Non-pigmented ciliary epithelial cell (primary cell): ENCODE measurements around the gene CASK.

Experiments
- DNase-seq: peaks from one replicate; pipeline ENCODE4 v3.0.0-alpha.2; 2010; ENCODE audit warnings: low read depth

CASK gene

GRCh38 chrX:41828826-41829225 is 94.5 kb downstream of the CASK start:
- no peak for DNase-seq

GRCh38 chrX:41827886-41828285 is 95.5 kb downstream of the CASK start:
- no peak for DNase-seq

GRCh38 chrX:41825796-41826195 is 97.6 kb downstream of the CASK start:
- DNase-seq = no peak

GRCh38 chrX:41824551-41824950 is 98.8 kb downstream of the CASK start:
- no peak for DNase-seq

- no peak for DNase-seq
These were observed 100.0 kb downstream of the CASK start for GRCh38 chrX:41823402-41823801.

- DNase-seq = no peak
These were observed 100.5 kb downstream of the CASK start for GRCh38 chrX:41822892-41823291.

- DNase-seq = no peak
These were observed 115.3 kb downstream of the CASK start for GRCh38 chrX:41808047-41808446.

GRCh38 chrX:41802958-41803357 is 120.4 kb downstream of the CASK start:
- no peak for DNase-seq

GRCh38 chrX:41799661-41800060 is 123.7 kb downstream of the CASK start:
- DNase-seq = no peak

GRCh38 chrX:41796577-41796976 is 126.8 kb downstream of the CASK start:
- DNase-seq = no peak

- DNase-seq = no peak
These were observed 127.3 kb downstream of the CASK start for GRCh38 chrX:41796046-41796445.

- DNase-seq = no peak
These were observed 134.0 kb downstream of the CASK start for GRCh38 chrX:41789374-41789773.

GRCh38 chrX:41785685-41786084 is 137.7 kb downstream of the CASK start:
- no peak for DNase-seq

GRCh38 chrX:41781500-41781899 is 141.9 kb downstream of the CASK start:
- no peak for DNase-seq

- DNase-seq = no peak
These were observed 143.4 kb downstream of the CASK start for GRCh38 chrX:41779941-41780340.

- peak; percentile 27 for DNase-seq
These were observed 144.3 kb downstream of the CASK start for GRCh38 chrX:41779030-41779564.

- no peak for DNase-seq
These were observed 161.7 kb downstream of the CASK start for GRCh38 chrX:41761702-41762101.

GRCh38 chrX:41761169-41761568 is 162.2 kb downstream of the CASK start:
- DNase-seq = no peak

- DNase-seq = no peak
These were observed 163.5 kb downstream of the CASK start for GRCh38 chrX:41759817-41760216.

- no peak for DNase-seq
These were observed 165.0 kb downstream of the CASK start for GRCh38 chrX:41758401-41758800.

GRCh38 chrX:41750716-41751115 is 172.6 kb downstream of the CASK start:
- DNase-seq = no peak

GRCh38 chrX:41739871-41740270 is 183.5 kb downstream of the CASK start:
- no peak for DNase-seq

GRCh38 chrX:41737065-41737464 is 186.3 kb downstream of the CASK start:
- DNase-seq = no peak

GRCh38 chrX:41734530-41734929 is 188.8 kb downstream of the CASK start:
- DNase-seq = no peak

GRCh38 chrX:41733939-41734338 is 189.4 kb downstream of the CASK start:
- DNase-seq = no peak
